Forelimb muscle (tissue), 1 donor: ENCODE data around the gene LONP1. TPM values are rescaled to one million over a fixed set of nuclear protein-coding genes. Genes with fewer than 3 reads are reported as not detected.

Source experiments
- DNase-seq: peaks from one replicate; pipeline ENCODE4 v3.0.0-alpha.2; 2013; ENCODE audit warnings: low read depth
- polyA plus RNA-seq: library from polyadenylated mRNA; unstranded; fragments of 120-200 nt; gene quantifications from one replicate; pipeline ENCODE4 v1.2.1, GENCODE V29; 2013; ENCODE audit not compliant: insufficient read length

Gene LONP1
- polyA plus RNA-seq, 1 donor: 44.6 TPM

DNA sequence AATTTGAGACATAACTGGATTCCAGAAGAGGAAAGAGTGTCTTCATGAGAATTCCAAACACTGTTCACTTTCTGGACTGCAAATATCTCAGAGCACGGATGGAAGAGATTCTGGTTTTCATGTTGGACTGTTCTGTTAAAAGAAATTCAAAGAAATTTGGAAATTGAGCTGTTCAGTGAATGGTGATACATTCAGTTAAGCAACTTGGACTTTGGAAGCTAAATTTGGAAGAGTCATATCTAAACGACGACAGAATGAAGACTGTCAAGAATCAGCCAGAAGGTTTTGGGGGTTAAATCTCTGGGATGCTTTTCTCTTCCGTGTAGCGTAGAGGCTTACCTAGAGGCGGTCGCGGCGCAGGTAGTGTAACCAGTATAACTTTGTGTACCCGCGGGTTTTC, 71.5 kb downstream of the LONP1 start:
- no peak for DNase-seq

DNA sequence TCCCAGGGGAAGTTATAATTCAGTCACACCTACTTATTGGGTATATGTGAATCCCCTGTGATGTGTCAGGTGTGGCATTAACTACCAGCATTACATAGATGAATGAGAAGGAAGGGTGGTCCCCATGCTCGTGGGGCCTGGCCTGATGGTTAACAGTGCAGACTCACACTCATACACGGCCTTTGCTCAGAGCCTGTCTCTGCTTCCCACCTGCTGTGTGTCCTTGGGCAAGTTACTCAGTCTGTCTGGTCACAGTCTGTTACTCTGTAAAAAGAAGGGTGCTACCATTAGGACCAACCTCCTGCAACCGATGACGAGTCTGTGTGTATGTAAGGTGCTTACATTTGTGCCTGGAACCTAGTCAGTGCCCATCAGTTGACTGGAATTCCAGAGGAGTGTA, 73.2 kb downstream of the LONP1 start:
- no peak for DNase-seq

DNA sequence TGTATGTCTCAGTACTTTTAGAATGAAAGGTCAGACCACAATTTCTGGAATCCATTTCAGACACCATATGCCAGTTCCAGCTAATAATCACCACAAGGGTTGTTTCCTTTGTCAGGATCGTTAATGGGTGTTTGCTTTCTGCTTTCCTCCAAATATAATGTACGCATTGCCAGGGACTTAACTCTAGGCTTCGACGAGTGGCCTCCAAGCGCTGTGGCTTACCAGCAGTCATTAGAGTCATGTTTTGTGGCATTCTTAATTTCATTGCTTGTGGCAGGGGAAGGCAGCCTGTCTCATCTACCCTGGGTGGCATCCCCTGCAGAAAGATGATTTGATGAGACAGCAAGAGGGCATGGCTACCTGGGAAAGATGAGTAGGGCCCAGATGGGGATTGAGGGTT, 74.5 kb downstream of the LONP1 start:
- DNase-seq: no peak

DNA sequence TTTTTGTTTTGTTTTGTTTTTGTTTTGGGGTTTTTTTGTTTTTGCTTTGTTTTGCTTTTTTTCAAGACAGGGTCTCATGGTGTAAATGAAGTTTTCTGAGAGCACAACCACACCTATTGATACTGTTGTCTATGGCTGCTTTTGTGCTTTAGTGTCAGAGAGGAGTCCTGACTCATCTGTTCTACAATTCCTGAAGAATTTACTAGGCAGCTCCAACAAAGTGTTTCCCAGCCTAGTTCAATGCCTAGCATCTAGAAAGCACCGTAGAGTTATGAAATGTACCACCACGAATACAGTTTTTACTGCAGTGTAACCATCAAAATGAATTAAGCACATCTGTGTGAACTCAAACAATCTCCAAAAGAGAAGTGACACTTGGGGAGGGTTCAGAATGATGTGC, 75.9 kb downstream of the LONP1 start:
- no peak for DNase-seq

DNA sequence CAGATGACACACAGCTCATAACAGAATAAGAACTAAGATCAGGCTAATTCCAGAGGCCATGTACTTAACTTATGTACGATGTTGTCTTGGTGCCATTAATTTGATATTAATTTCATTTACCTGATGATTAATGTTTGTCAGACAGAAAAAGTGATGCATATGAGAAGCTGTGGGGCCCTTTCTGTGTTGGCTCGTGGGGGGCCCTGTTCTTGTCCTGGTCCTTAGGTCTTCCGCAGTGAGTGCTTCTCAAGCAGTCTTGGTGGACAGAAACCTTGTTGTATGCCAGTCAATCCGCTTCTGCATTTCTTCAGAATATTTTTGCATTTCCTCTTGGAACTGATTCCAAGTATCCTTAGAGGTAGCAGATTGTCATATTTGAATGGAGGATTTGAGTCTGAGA, 76.9 kb downstream of the LONP1 start:
- DNase-seq: no peak

DNA sequence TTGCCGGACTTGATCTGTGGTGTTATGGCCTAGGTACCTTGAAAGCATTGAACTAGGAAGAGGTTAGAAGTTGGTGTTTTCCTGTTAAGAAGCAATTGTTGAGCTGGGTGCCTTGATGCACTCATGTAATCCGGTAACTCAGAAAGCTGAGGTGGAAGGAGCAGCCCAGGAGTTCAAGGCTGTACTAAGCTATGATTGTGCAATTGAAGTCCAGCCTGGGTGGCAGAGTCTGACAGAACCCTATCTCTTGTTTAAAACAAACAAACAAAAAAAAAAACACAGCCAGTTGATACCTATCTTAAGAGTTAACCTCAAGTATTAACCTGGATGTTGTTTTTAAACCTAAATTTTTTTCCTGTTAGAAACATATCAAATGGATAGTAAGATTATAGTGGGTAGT, 77.7 kb downstream of the LONP1 start:
- DNase-seq: no peak

Other genes with a start within 250 kb of the LONP1 start
- gene TINCR, start 152.2 kb downstream of the LONP1 start, polyA plus RNA-seq: 1.0 TPM
- gene SAFB2, start 97.4 kb downstream of the LONP1 start, polyA plus RNA-seq: 46.4 TPM
- 92.1 TPM for gene SAFB, start 97.1 kb downstream of the LONP1 start, polyA plus RNA-seq
- gene MICOS13, start 39.6 kb downstream of the LONP1 start, polyA plus RNA-seq: 93.6 TPM
- 4.9 TPM for gene HSD11B1L, start 39.1 kb downstream of the LONP1 start, polyA plus RNA-seq
- gene RPL36, start 29.9 kb downstream of the LONP1 start, polyA plus RNA-seq: 1,428 TPM
- gene CATSPERD, start 491 bp upstream of the LONP1 start, polyA plus RNA-seq: not detected
- 2.2 TPM for gene PRR22, start 64.6 kb upstream of the LONP1 start, polyA plus RNA-seq
- gene DUS3L, start 71.0 kb upstream of the LONP1 start, polyA plus RNA-seq: 24.5 TPM
- gene NRTN, start 84.9 kb upstream of the LONP1 start, polyA plus RNA-seq: 0.37 TPM
- gene FUT6, start 119.6 kb upstream of the LONP1 start, polyA plus RNA-seq: not detected
- gene FUT3, start 131.3 kb upstream of the LONP1 start, polyA plus RNA-seq: 0.25 TPM
- not detected for gene FUT5, start 150.4 kb upstream of the LONP1 start, polyA plus RNA-seq
- gene NDUFA11, start 183.6 kb upstream of the LONP1 start, polyA plus RNA-seq: 191 TPM
- 4.3 TPM for gene VMAC, start 184.7 kb upstream of the LONP1 start, polyA plus RNA-seq
- gene CAPS, start 194.1 kb upstream of the LONP1 start, polyA plus RNA-seq: 6.3 TPM